A549 (cell line): ENCODE measurements around the gene LMBR1. TPM values are rescaled to one million over a fixed set of nuclear protein-coding genes. Genes with fewer than 3 reads are reported as not detected.

Source experiments
- ATAC-seq, 2 experiments: fragments of 200-7000 bp in 1 of 2; fragments of >200 bp in 1 of 2; cut with Nextera tagmentation in 1 of 2; cut with Tn5 transposase in 1 of 2; 3 replicates each; pipeline versions ENCODE4 v1.8.0 to v1.9.1; 2018 to 2020; ENCODE audit warnings: mild to moderate bottlenecking in 1 of 2, moderate library complexity in 1 of 2
- CTCF ChIA-PET: fragments of 300-600 bp; sonication (Branson Sonifier 250); formaldehyde crosslinking; extraction: SDS; loops from one replicate; lab custom pipeline; 2021; ENCODE audit warnings: antibody characterized with exemption, inconsistent platforms; lab: Yijun Ruan, JAX
- POLR2A ChIA-PET: fragments of 350-600 bp; formaldehyde crosslinking; extraction: SDS; loops from one replicate; lab custom pipeline; 2021; ENCODE audit warnings: antibody characterized with exemption, inconsistent platforms; lab: Yijun Ruan, JAX
- DNase-seq, 2 experiments: peaks; one replicate each; pipeline versions ENCODE4 v3.0.0 to v3.0.0-alpha.2; 2011 to 2016; ENCODE audit warnings: low read depth in 1 of 2, low spot score in 1 of 2
- FAIRE-seq: peaks from 2 replicates; lab custom pipeline; 2011; peaks lifted over from hg19 to GRCh38; lab: Jason Lieb, UNC
- H3K27ac ChIP-seq, 2 experiments: fragments of >200 bp; sonication (Bioruptor Twin); formaldehyde crosslinking; 3 replicates each; pipeline ENCODE4 v1.5.1; 2016 to 2017
- H3K4me1 ChIP-seq: fragments of >200 bp; sonication (Bioruptor Twin); formaldehyde crosslinking; 3 replicates; pipeline ENCODE4 v1.6.1; 2016
- H3K4me2 ChIP-seq: fragments of >200 bp; sonication (Bioruptor Twin); formaldehyde crosslinking; 3 replicates; pipeline ENCODE4 v1.6.1; 2016
- H3K4me3 ChIP-seq: fragments of >200 bp; sonication (Bioruptor Twin); formaldehyde crosslinking; 3 replicates; pipeline ENCODE4 v1.5.1; 2016
- H3K9me3 ChIP-seq: fragments of >200 bp; sonication (Bioruptor Twin); formaldehyde crosslinking; 3 replicates; pipeline ENCODE4 v1.6.1; 2016
- BCL3 ChIP-seq: fragments of >200 bp; sonication (Bioruptor Twin); formaldehyde crosslinking; IDR thresholded peaks from 3 replicates; pipeline ENCODE4 v1.6.1; 2016
- BHLHE40 ChIP-seq: IDR thresholded peaks from 2 replicates; pipeline ENCODE4 v1.6.1; 2012; ENCODE audit warnings: low read depth, low read length, inconsistent platforms
- CBX8 ChIP-seq: fragments of 200-600 bp; sonication (generic); IDR thresholded peaks from 2 replicates; pipeline ENCODE4 v1.6.1; 2016
- CHD2 ChIP-seq: fragments of 150-350 bp; IDR thresholded peaks from 2 replicates; pipeline ENCODE4 v1.6.1; 2014; ENCODE audit warnings: low read length; ENCODE audit not compliant: partially characterized antibody
- EHF ChIP-seq: fragments of 250-450 bp; sonication (Bioruptor Pico); IDR thresholded peaks from 2 replicates; pipeline ENCODE4 v1.5.0; 2020; ENCODE audit warnings: mild to moderate bottlenecking
- ELK1 ChIP-seq: fragments of 150-350 bp; IDR thresholded peaks from 2 replicates; pipeline ENCODE4 v1.6.1; 2014; ENCODE audit warnings: low read depth, mild to moderate bottlenecking, low read length
- EP300 ChIP-seq, 2 experiments: fragments of >200 bp; sonication (Bioruptor Twin); formaldehyde crosslinking; IDR thresholded peaks; 2 replicates in 1 of 2; 3 replicates in 1 of 2; pipeline ENCODE4 v1.6.1; 2016 to 2017
- FOSL2 ChIP-seq, 2 experiments: fragments of 450-650 bp in 1 of 2; fragments of >200 bp in 1 of 2; sonication (Bioruptor Twin) in 1 of 2; formaldehyde crosslinking; IDR thresholded peaks; 2 replicates each; pipeline versions ENCODE4 v1.5.0 to v1.6.1; 2016 to 2020; ENCODE audit warnings: mild to moderate bottlenecking in 1 of 2, moderate library complexity in 1 of 2
- FOXS1 ChIP-seq: fragments of 250-450 bp; sonication (Bioruptor Pico); IDR thresholded peaks from 2 replicates; pipeline ENCODE4 v1.5.0; 2020; ENCODE audit warnings: mild to moderate bottlenecking, moderate library complexity
- GATA3 ChIP-seq: IDR thresholded peaks from 2 replicates; pipeline ENCODE4 v1.6.1; 2012; ENCODE audit warnings: borderline replicate concordance
- HEYL ChIP-seq: fragments of 250-450 bp; sonication (Bioruptor Pico); IDR thresholded peaks from 2 replicates; pipeline ENCODE4 v1.8.0; 2021; ENCODE audit warnings: mild to moderate bottlenecking, moderate library complexity
- HOXB5 ChIP-seq: fragments of 250-450 bp; sonication (Bioruptor Pico); IDR thresholded peaks from 2 replicates; pipeline ENCODE4 v1.5.0; 2020; ENCODE audit warnings: mild to moderate bottlenecking, moderate library complexity
- KDM5A ChIP-seq: fragments of 200-600 bp; sonication (generic); IDR thresholded peaks from 2 replicates; pipeline ENCODE4 v1.6.1; 2016; ENCODE audit warnings: antibody characterized with exemption, mild to moderate bottlenecking
- NFE2L2 ChIP-seq: fragments of 150-350 bp; conservative IDR thresholded peaks from 2 replicates; pipeline ENCODE4 v1.6.1; 2014; ENCODE audit warnings: low read length
- NR3C1 ChIP-seq: fragments of >200 bp; sonication (Bioruptor Twin); formaldehyde crosslinking; IDR thresholded peaks from 3 replicates; pipeline ENCODE4 v1.6.1; 2017
- RAD21 ChIP-seq, 2 experiments: fragments of >200 bp in 1 of 2; sonication (Bioruptor Twin) in 1 of 2; formaldehyde crosslinking in 1 of 2; IDR thresholded peaks in 1 of 2; conservative IDR thresholded peaks in 1 of 2; 2 replicates in 1 of 2; 3 replicates in 1 of 2; pipeline ENCODE4 v1.6.1; 2012 to 2018; ENCODE audit warnings: inconsistent platforms in 1 of 2
- RCOR1 ChIP-seq: fragments of 150-350 bp; IDR thresholded peaks from 2 replicates; pipeline ENCODE4 v1.6.1; 2014; ENCODE audit warnings: antibody characterized with exemption, low read length, low read depth
- REST ChIP-seq: fragments of 200-600 bp; sonication (generic); IDR thresholded peaks from 2 replicates; pipeline ENCODE4 v1.6.1; 2016; ENCODE audit warnings: antibody characterized with exemption, mild to moderate bottlenecking, moderate library complexity
- RFX5 ChIP-seq: fragments of 450-650 bp; IDR thresholded peaks from 2 replicates; pipeline ENCODE4 v1.7.1; 2014; ENCODE audit warnings: antibody characterized with exemption, mild to moderate bottlenecking, moderate library complexity
- RNF2 ChIP-seq: fragments of 200-600 bp; sonication (generic); IDR thresholded peaks from 2 replicates; pipeline ENCODE4 v1.6.1; 2016; ENCODE audit warnings: low read depth, mild to moderate bottlenecking, antibody characterized with exemption, moderate library complexity, borderline replicate concordance
- SMC3 ChIP-seq: fragments of >200 bp; sonication (Bioruptor Twin); formaldehyde crosslinking; IDR thresholded peaks from 3 replicates; pipeline ENCODE4 v1.6.1; 2018; ENCODE audit warnings: inconsistent platforms
- TFCP2L1 ChIP-seq: fragments of 250-450 bp; sonication (Bioruptor Pico); IDR thresholded peaks from 2 replicates; pipeline ENCODE4 v1.5.0; 2021; ENCODE audit warnings: mild to moderate bottlenecking
- TP53 ChIP-seq: fragments of 250-450 bp; sonication (Bioruptor Pico); IDR thresholded peaks from 2 replicates; pipeline ENCODE4 v1.5.0; 2021; ENCODE audit warnings: mild to moderate bottlenecking, moderate library complexity
- ZSCAN20 ChIP-seq: fragments of 250-450 bp; sonication (Bioruptor Pico); IDR thresholded peaks from 2 replicates; pipeline ENCODE4 v1.8.0; 2022; ENCODE audit warnings: mild to moderate bottlenecking, moderate library complexity
- WGBS: methylation state at CpG from one replicate; pipeline ENCODE4 v1.1.6; 2017; ENCODE audit errors: missing lambda C conversion rate; 5-methylcytosine and 5-hydroxymethylcytosine counted together
- polyA plus RNA-seq, 4 experiments: library from polyadenylated mRNA; depleted of rRNA in 3 of 4; stranded (reverse); fragments of >200 nt; fragmentation: RNase III in 1 of 4; extraction: RNeasy Plus Mini Kit Qiagen cat#74134 plus additional on column Dnase treatment in 1 of 4; gene quantifications; 2 replicates in 3 of 4; 3 replicates in 1 of 4; pipeline ENCODE4 v1.2.3, GENCODE V29; 2011 to 2017

LMBR1 gene
- polyA plus RNA-seq, 2 of the 4 experiments (the other 2 are of a cell fraction) = 33.2 to 42.3 TPM

- Histone ChIP-seq H3K4me1 (peaks cover 8% of the 10 kb centered on the region), H3K4me3 (no peak overlapping the region), H3K4me2 (no peak overlapping the region), H3K9me3 (no peaks in the 10 kb centered on the region), H3K27ac (no peak overlapping the region)
- CTCF ChIA-PET = interaction anchor here (1.0 kb wide), 1 partner anchor 12 kb away, joined by 3 read pairs; no protein-coding TSS in a partner anchor
- no peak for FAIRE-seq
- 93% methylated on average over 1 of the region's 1 CpG for WGBS
- no peak for ATAC-seq
- TF ChIP-seq NFE2L2 = no peak
- TF ChIP-seq SMC3 = no peak
- TF ChIP-seq RFX5 = no peak
- no peak for TF ChIP-seq RCOR1
- no peak for TF ChIP-seq REST
- TF ChIP-seq HEYL (CRISPR knock-in tag) = no peak
- TF ChIP-seq TFCP2L1 = no peak
- no peak for TF ChIP-seq GATA3
- no peak for TF ChIP-seq EHF (CRISPR knock-in tag)
- POLR2A ChIA-PET = no interaction called here
- no peak for DNase-seq
Observed at GRCh38 chr7:156746891-156747290, 146.1 kb downstream of the LMBR1 start.

GRCh38 chr7:156739596-156739995 is 153.4 kb downstream of the LMBR1 start:
- TF ChIP-seq HOXB5 (no peak), EP300 (IDR thresholded peaks at IDR 0.05) (no peak), TP53 (CRISPR knock-in tag) (no peak), FOSL2 (IDR thresholded peaks at IDR 0.05) (no peak), FOSL2 (CRISPR knock-in tag; IDR thresholded peaks at IDR 0.05) (no peak), FOXS1 (CRISPR knock-in tag) (no peak), CHD2 (no peak), BHLHE40 (no peak), NR3C1 (no peak), KDM5A (no peak), RNF2 (no peak), RAD21 (conservative IDR thresholded peaks at IDR 0.05 in 1 of 2, IDR thresholded peaks at IDR 0.05 in 1 of 2) (no peak), BCL3 (no peak), HEYL (CRISPR knock-in tag) (no peak), CBX8 (no peak), ZSCAN20 (no peak), NFE2L2 (no peak), ELK1 (no peak)
- H3K4me2 ChIP-seq = no peak overlapping the region
- ATAC-seq (no peak), FAIRE-seq (no peak), DNase-seq (no peak)
- ChIA-PET POLR2A (no interaction called here), CTCF (no interaction called here)
- no peaks in the 10 kb centered on the region for H3K4me1 ChIP-seq
- peaks cover under 1% of the 10 kb centered on the region; the same call in 1 of the 3 replicates for H3K9me3 ChIP-seq
- H3K27ac ChIP-seq = no peak overlapping the region
- 93% methylated on average over 5 of the region's 5 CpGs for WGBS
- H3K4me3 ChIP-seq = no peak overlapping the region
